ENCODE results near the gene GDF2.

GDF2 gene

GRCh38 chr10:47322300-47323061 is at the start of gene GDF2:
GDF2 (plus strand) TSS chr10:47322454; CDS start chr10:47322669, 215 bp downstream.
- DNase-seq (ENCODE audit: low spot score): no peak

GRCh38 chr10:47276071-47276470 is 46.2 kb upstream of the GDF2 start:
- DNase-seq (ENCODE audit: low spot score): no peak

GRCh38 chr10:47276576-47277351 is 45.5 kb upstream of the GDF2 start:
- DNase-seq (ENCODE audit: low spot score): no peak

GRCh38 chr10:47277352-47278151 is 44.7 kb upstream of the GDF2 start:
- no peak for DNase-seq (ENCODE audit: low spot score)

GRCh38 chr10:47278152-47278473 is 44.1 kb upstream of the GDF2 start:
- DNase-seq (ENCODE audit: low spot score): no peak

- DNase-seq (ENCODE audit: low spot score): no peak
Observed at GRCh38 chr10:47278720-47279119, 43.5 kb upstream of the GDF2 start.

- DNase-seq (ENCODE audit: low spot score): no peak
Observed at GRCh38 chr10:47279276-47279675, 43.0 kb upstream of the GDF2 start.

GRCh38 chr10:47282005-47282656 is 40.1 kb upstream of the GDF2 start:
- DNase-seq (ENCODE audit: low spot score): no peak

- no peak for DNase-seq (ENCODE audit: low spot score)
Observed at GRCh38 chr10:47282657-47283018, 39.6 kb upstream of the GDF2 start.

- DNase-seq (ENCODE audit: low spot score): no peak
Observed at GRCh38 chr10:47283101-47283630, 39.1 kb upstream of the GDF2 start.

GRCh38 chr10:47283848-47284247 is 38.4 kb upstream of the GDF2 start:
- no peak for DNase-seq (ENCODE audit: low spot score)

- DNase-seq (ENCODE audit: low spot score): no peak
Observed at GRCh38 chr10:47285381-47286115, 36.7 kb upstream of the GDF2 start.

- no peak for DNase-seq (ENCODE audit: low spot score)
Observed at GRCh38 chr10:47286116-47286505, 36.1 kb upstream of the GDF2 start.

- DNase-seq (ENCODE audit: low spot score): no peak
Observed at GRCh38 chr10:47286591-47287315, 35.5 kb upstream of the GDF2 start.

- no peak for DNase-seq (ENCODE audit: low spot score)
Observed at GRCh38 chr10:47287365-47287802, 34.9 kb upstream of the GDF2 start.

- DNase-seq (ENCODE audit: low spot score): no peak
Observed at GRCh38 chr10:47287805-47288204, 34.4 kb upstream of the GDF2 start.

GRCh38 chr10:47288236-47288635 is 34.0 kb upstream of the GDF2 start:
- no peak for DNase-seq (ENCODE audit: low spot score)

- DNase-seq (ENCODE audit: low spot score): no peak
Observed at GRCh38 chr10:47288916-47289495, 33.2 kb upstream of the GDF2 start.

- no peak for DNase-seq (ENCODE audit: low spot score)
Observed at GRCh38 chr10:47289921-47290320, 32.3 kb upstream of the GDF2 start.

- no peak for DNase-seq (ENCODE audit: low spot score)
Observed at GRCh38 chr10:47290338-47290737, 31.9 kb upstream of the GDF2 start.
